CD4-positive, alpha-beta T cell treated with Interleukin-15 for 1 hour (primary cell): ENCODE measurements around the gene MIGA1.
"Not testable (repeated sequence)": the region's sequence is repeated elsewhere in the genome, so short reads cannot be mapped to it uniquely, and the experiment has no call there.

Source experiments
- DNase-seq: peaks from one replicate; pipeline ENCODE4 v3.0.0-alpha.2; 2020

Gene MIGA1

GRCh38 chr1:77803371-77803770 lies 23.9 kb downstream of the MIGA1 start:
- no peak for DNase-seq

DNA sequence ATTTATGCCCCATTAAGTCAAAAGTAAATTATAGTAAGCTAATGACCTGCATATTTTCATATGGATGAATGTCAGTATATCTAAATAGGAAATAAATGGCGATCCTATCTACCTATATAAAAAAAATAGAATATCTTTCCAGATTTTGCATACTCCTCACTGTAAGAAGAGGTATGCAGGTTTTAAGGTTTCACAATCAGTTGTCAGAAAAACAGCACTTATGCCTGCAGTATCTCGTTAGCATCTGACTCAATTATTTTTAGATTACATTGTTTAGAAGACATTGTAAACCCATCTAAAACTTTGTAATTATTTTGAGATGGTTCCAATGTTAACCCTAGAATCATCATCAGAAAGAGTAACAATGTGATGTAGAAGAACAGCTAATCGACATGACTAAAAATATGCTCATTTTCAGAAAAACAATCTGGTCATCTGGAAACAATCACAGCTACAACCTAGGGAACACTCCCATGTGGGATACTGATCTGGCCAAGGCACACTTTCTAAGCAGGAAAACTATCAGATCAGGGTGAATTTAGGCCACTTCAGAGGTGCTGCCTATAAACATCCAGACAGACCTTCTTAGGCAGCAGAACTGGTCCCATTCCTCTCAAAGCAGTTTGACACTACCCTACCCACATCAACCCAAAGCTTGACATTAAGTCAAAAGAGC lies 30.5 kb downstream of the MIGA1 start:
- not testable (repeated sequence) for DNase-seq

- DNase-seq = not testable (repeated sequence)
Measured at GRCh38 chr1:77811589-77811988, 32.1 kb downstream of the MIGA1 start.

DNA sequence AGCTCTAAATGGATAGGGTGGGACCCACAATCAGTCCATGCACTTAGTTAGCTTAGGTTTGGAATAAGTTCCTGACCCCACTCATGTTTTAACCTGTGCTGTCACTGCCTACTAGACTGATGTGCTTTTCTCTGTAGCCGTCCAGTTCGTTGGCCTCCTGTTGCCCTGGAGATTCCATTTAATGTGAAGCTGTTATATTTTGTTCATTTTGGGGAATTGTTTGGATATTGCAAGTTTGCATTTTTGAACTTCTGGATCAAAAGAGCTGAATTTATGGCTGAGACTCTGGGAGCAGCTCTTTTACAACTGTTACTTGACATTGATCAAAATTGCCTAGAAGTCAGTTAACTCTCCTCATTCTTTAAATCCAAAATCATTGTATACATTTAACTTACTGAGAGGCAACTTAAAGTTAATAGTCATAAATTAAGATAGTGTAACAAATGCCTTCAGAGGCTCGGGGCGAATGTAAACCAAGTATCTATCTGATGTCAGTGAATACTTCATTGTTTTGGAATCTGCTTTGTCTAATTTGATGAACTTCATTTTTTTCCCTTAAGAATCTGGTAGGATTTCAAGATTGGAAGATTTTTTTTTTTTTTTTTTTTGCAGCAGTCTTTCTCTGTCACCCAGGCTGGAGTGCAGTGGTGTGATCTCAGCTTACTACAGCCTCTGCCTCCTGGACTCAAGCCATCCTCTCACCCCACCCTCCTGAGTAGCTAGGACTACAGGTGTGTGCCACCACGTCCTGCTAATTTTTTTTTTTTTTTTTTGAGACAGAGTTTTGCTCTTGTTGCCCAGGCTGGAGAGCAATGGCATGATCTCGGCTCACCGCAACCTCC lies 38.1 kb downstream of the MIGA1 start:
- DNase-seq = no peak

DNA sequence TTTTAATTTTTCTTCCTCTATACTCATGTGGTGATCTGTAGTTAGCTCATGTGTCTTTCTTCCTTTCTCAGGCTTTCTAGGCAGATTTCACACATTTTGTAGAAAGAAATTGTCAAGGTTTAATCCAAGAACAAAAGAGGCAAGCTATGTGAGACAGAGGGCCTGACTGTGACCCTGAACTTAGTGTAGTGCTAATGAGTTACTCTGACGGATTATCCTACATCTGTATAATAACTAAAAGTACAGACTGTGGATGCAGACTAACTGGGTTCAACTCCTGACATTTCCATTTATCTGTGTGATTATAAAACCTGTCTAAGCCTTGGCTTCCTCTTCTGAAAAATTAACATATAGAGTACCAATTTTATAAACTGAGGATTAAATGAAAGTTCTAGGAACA lies 40.7 kb downstream of the MIGA1 start:
- DNase-seq = no peak

DNA sequence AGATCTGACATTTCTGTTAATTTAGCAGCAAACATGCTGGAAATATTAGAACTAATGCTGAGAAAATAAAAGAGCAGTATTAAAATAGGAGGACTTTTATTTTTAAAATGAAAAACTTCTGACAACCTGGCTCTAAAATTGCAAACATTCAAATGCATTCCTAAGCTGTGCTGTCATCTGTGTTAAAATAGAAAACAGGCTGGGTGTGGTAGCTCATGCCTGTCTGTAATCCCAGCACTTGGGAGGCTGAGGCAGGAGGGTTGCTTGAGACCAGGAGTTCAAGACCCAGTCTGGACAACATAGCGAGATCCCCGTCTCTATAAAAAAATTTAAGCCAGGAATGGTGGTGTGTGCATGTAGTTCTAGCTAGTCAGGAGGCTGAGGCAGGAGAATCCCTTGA lies 44.6 kb downstream of the MIGA1 start:
- DNase-seq = no peak

GRCh38 chr1:77824694-77825093 lies 45.2 kb downstream of the MIGA1 start:
- DNase-seq = no peak

DNA sequence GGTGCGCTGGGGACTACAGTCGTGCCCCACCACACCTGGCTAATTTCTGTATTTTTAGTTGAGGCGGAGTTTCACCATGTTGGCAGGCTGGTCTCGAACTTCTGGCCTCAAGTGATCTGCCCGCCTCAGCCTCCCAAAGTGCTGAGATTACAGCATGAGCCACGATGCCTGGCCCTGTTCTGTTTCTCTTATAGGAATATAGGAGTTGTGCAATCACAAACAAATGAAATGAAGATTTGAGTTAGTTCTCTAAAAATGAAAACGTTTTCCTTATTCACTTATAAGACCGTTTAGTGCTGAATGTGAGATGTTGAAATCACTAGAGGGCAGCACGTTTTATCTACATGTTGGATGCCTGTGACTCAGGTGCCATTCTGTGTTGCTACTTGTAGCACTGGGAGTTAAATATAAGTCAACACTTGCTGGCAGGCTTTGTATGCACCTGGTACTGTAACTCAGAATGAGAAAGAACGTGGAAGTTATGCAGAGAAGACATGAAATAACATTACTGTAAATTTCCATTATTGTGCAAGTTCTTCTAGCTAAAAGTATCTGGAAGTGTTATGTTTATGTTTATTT lies 45.8 kb downstream of the MIGA1 start:
- no peak for DNase-seq

DNA sequence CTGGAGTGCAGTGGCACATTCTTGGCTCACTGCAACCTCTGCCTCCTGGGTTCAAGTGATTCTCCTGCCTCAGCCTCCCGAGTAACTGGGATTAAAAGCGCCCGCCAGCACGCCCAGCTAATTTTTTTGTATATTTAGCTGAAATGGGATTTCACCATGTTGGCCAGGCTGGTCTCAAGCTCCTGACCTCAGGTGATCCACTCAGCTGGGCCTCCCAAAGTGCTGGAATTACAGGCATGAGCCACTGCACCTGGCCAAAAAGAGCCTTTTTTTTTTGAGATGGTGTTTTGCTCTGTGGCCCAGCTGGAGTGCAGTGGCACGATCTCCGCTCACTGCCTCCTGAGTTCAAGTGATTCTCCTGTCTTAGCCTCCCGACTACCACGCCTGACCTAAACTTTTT lies 47.4 kb downstream of the MIGA1 start:
- not testable (repeated sequence) for DNase-seq

DNA sequence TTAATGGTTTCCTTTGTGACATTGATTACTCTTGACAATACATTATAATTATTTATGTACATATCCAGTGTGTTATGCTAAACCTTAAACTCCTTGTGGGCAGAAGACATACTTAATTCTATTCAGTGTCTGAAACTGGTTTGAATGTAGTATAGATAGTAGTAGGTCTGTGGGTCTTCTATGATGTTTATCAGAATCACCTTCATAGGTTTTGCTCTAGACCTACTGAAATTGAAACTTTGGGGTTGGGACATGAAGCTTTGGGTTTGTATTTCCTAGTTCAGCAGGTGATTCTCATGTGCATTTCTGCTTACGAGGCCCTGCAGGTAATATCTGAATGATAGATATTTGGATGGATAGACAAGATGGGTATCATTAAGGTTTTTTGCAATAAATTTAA lies 48.6 kb downstream of the MIGA1 start:
- DNase-seq = no peak

GRCh38 chr1:77829851-77830250 lies 50.4 kb downstream of the MIGA1 start:
- DNase-seq = no peak

- no peak for DNase-seq
Measured at GRCh38 chr1:77830946-77831345, 51.5 kb downstream of the MIGA1 start.

DNA sequence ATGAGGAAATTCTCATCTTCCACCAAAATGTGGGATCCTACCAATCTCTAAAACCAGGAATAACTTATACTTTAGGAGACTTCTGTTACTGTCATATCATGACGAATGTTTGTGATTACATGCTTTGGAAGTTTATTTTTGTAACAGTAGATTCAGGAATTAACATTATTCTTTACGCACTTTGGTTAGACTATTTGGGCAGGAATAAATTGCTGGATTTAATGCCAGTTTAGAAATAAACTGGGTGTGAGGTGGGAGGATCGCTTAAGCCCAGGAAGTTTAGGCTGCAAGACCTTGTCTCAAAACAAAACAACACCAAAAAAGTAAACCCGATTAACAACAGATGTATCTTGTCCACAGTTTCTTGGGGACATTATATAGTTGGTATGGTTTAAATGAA lies 52.1 kb downstream of the MIGA1 start:
- no peak for DNase-seq

- no peak for DNase-seq
Measured at GRCh38 chr1:77831976-77832711, 52.7 kb downstream of the MIGA1 start.

DNA sequence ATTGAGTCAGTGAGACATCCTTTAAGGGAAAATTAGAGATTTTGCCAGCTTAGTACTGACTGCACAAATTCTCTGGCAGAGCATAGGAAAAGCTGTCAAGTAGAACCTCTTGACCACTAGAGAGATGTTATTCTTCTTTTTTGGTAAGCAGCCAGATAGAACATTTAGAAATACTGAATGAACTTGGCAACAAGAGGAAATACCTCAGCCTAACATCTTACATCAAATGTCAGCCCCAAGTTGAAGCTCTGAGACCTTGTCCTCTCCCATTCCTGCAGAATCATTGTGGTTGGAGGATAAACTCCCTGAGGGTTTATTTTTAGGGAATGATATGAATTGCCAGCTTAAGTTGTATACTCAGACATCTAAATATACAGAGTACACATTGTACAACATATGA lies 53.5 kb downstream of the MIGA1 start:
- no peak for DNase-seq

GRCh38 chr1:77833521-77834100 lies 54.2 kb downstream of the MIGA1 start:
- DNase-seq = no peak

DNA sequence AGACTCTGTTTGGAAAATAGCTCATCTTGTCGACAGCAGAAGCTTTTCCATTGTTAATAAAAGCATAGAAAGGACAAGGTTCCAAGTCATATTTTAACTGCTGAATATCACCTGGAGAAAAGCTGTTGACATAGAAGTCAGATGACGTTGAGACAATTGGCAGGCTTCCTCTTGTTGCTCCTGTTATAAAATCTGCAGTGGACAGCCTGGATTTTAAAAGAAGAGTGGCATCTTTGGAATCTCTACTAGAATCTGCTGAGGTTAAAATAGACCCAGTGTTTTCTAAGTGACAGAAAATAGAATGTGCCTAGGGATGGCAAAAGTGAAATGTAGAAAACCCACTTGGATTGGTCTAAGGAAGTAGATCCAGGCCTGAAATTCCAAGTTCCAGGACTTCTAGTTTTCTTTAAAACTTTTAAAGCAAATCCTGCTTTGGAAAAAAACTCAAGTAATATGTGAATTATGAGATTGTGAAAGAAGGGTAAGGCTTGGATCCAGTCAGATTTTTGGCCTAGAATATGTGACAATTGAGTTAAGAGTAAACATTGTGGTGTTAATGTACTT lies 55.4 kb downstream of the MIGA1 start:
- DNase-seq = no peak

DNA sequence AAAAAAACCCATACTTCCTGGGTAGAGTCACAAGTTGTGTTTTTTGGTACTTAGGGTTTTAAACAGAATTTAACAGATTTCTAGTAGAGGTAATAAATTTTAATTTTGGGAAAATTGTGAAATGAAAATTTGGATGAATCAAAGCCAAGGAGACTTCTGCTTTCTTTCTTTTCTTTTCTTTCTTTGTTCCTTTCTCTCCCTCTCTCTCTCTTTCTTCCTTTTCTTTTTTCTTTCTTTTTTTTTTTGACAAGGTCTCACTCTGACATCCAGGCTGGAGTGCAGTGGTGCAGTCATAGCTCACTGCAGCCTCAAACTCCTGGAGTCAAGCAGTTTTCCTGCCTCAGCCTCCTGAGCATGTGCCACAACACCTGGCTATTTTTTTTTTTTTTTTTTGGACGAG lies 62.1 kb downstream of the MIGA1 start:
- no peak for DNase-seq

DNA sequence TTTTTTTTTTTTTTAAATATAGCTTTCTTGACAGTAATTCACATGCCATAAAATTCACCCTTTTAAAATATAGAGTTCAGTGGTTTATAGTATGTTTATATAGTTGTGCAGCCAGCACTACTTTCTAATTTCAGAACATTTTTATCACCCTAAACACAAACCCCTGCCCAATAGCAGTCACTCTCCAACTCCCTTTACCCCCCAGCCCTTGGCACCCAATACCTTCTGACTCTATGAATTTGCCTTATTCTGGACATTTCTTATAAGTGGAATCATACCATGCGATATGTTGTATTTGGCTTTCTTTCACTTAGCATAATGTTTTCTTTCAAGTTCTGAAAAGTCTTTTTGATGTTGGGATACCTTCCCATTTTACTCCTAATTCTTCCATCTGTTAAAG lies 66.5 kb downstream of the MIGA1 start:
- no peak for DNase-seq

- DNase-seq = no peak
Measured at GRCh38 chr1:77846966-77847365, 67.5 kb downstream of the MIGA1 start.

DNA sequence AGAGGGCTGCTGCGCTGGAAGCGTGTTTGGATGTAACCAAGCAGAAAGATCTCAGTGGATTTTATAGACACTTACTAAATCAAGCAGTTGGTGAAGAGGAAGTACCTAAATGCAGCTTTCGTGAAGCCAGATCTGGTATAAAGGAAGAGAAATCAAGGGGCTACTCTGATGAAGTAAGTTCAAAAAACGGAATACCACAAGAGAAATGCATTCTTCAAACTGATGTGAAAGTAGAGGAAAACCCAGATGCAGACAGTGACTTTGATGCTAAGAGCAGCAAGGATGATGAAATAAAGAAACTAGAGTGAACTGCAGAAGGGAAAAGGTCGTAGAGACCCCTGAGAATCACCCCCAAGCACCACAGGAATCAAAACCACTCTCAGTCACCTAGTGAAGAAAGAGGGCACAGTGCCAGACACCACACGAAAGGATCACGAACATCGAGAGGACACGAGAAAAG lies 68.2 kb downstream of the MIGA1 start:
- DNase-seq = no peak

DNA sequence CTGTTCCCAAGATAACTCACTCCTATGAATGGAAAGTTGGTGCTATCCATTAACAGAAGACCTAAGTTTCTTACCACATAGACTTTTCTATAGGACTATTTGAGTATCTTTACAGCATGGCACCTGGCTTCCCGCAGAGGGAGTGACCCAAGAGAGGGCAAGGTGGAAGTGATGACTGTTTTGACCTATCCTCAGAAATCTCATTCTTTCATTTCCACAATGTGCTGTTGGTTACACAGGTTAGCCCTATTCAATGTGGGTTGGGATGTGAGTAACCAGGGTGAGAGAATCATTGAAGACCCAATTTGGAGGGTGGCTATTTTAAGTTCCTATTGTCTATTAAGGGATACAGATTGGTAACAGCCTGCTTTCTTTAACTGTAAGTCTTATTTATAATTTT lies 70.6 kb downstream of the MIGA1 start:
- no peak for DNase-seq

- no peak for DNase-seq
Measured at GRCh38 chr1:77857552-77857951, 78.1 kb downstream of the MIGA1 start.
